ENCODE measurements around the gene HDDC2. TPM values are rescaled to one million over a fixed set of nuclear protein-coding genes. Genes with fewer than 3 reads are reported as not detected.

The HDDC2 gene
- total and polyA plus RNA-seq, 9 of the 15 experiments (the other 6 are each of a cell fraction or from before 2014, with no cell fraction given) = 194 to 632 (median 294) TPM

- TF ChIP-seq TCF15 (CRISPR knock-in tag; IDR thresholded peaks at IDR 0.05) (no peak), ELF4 (CRISPR knock-in tag; IDR thresholded peaks at IDR 0.05) (no peak), SIX5 (IDR thresholded peaks at IDR 0.05; ENCODE audit: borderline replicate concordance in 1 of 2, insufficient read depth in 1 of 2, low read depth in 1 of 2, low read length in 2 of 2) (no peak), ZNF551 (CRISPR knock-in tag; IDR thresholded peaks at IDR 0.05) (no peak), RB1 (IDR thresholded peaks at IDR 0.05; ENCODE audit: low read depth) (no peak), GATA2 (CRISPR knock-in tag; IDR thresholded peaks at IDR 0.05) (peak; percentile 51; the same call in 1 of the 2 replicates), TEAD4 (IDR thresholded peaks at IDR 0.05; ENCODE audit: low read length) (peak; percentile 56), TEAD4 (CRISPR knock-in tag; IDR thresholded peaks at IDR 0.05; ENCODE audit: borderline replicate concordance) (no peak), THRAP3 (IDR thresholded peaks at IDR 0.05; ENCODE audit: borderline replicate concordance) (no peak), GTF2F1 (IDR thresholded peaks at IDR 0.05; ENCODE audit: low read depth, low read length) (no peak), ZHX1 (conservative IDR thresholded peaks at IDR 0.05; ENCODE audit: low read length) (no peak), RBM15 (IDR thresholded peaks at IDR 0.05; ENCODE audit: insufficient read depth, low read length) (no peak), CREB1 (IDR thresholded peaks at IDR 0.05) (no peak), CREB1 (CRISPR knock-in tag; IDR thresholded peaks at IDR 0.05) (no peak), ZNF511 (CRISPR knock-in tag; IDR thresholded peaks at IDR 0.05) (no peak), ZNF592 (IDR thresholded peaks at IDR 0.05) (peak; percentile 15; the same call in 1 of the 2 replicates), CSDE1 (IDR thresholded peaks at IDR 0.05) (0 out of 4 replicates have a peak, but pooled peaks of 1 of the 2 experiments have one; percentile 31), E2F3 (CRISPR knock-in tag; IDR thresholded peaks at IDR 0.05) (no peak), SOX6 (IDR thresholded peaks at IDR 0.05) (no peak), BRCA1 (IDR thresholded peaks at IDR 0.05) (no peak), BRCA1 (CRISPR knock-in tag; IDR thresholded peaks at IDR 0.05) (no peak), SPI1 (IDR thresholded peaks at IDR 0.05; ENCODE audit: borderline replicate concordance, low read depth, low read length) (no peak)
Observed at GRCh38 chr6:125307964-125308615, 6.3 kb upstream of the HDDC2 start (continued).
